HL-60 (cell line): Measurements from ENCODE around the gene TSPEAR.

Experiments
- CTCF ChIP-seq: IDR thresholded peaks from one replicate; pipeline ENCODE4 v1.5.1; 2011; ENCODE audit warnings: low read length, control low read depth, inconsistent platforms; ENCODE audit not compliant: insufficient read depth
- GABPA ChIP-seq: IDR thresholded peaks from 2 replicates; pipeline ENCODE4 v1.6.1; 2012; ENCODE audit warnings: low read depth

GRCh38 chr21:44462834-44463200, 248.6 kb downstream of the TSPEAR start:
- TF ChIP-seq CTCF (no peak), GABPA (no peak)
